Spleen (tissue), 11 donors: ENCODE measurements around the gene FAM3C. TPM values are rescaled to one million over a fixed set of nuclear protein-coding genes. Genes with fewer than 3 reads are reported as not detected.
"Not testable (repeated sequence)": the region's sequence is repeated elsewhere in the genome, so short reads cannot be mapped to it uniquely, and the experiment has no call there.

Experiments
- DNase-seq: peaks from one replicate; pipeline ENCODE4 v3.0.0-alpha.2; 2020
- H3K27ac ChIP-seq, 8 donors: fragments of 200-600 bp; sonication (generic) in 7 of 8; 1 replicate in 4 of 8; 2 replicates in 4 of 8; pipeline versions ENCODE4 v1.5.0 to v1.8.0; 2016 to 2021; ENCODE audit warnings: inconsistent platforms in 4 of 8, mild to moderate bottlenecking in 4 of 8, moderate library complexity in 1 of 8
- H3K27me3 ChIP-seq, 7 donors: fragments of 200-600 bp; sonication (generic) in 6 of 7; replicated peaks in 1 of 7; 1 replicate in 4 of 7; 2 replicates in 3 of 7; pipeline versions ENCODE4 v1.5.0 to v1.8.0; 2016 to 2021; ENCODE audit warnings: inconsistent platforms in 3 of 7, mild to moderate bottlenecking in 1 of 7
- H3K36me3 ChIP-seq, 6 donors: fragments of 200-600 bp; sonication (generic) in 5 of 6; 1 replicate in 4 of 6; 2 replicates in 2 of 6; pipeline versions ENCODE4 v1.5.0 to v1.8.0; 2016 to 2021; ENCODE audit warnings: inconsistent platforms in 2 of 6
- H3K4me1 ChIP-seq, 6 donors: fragments of 200-600 bp; sonication (generic) in 5 of 6; 1 replicate in 3 of 6; 2 replicates in 3 of 6; pipeline versions ENCODE4 v1.5.0 to v1.8.0; 2016 to 2021; ENCODE audit warnings: inconsistent platforms in 3 of 6
- H3K4me3 ChIP-seq, 8 donors: fragments of 200-600 bp; sonication (generic) in 7 of 8; 1 replicate in 4 of 8; 2 replicates in 4 of 8; pipeline versions ENCODE4 v1.5.0 to v1.8.0; 2016 to 2021; ENCODE audit warnings: inconsistent platforms in 4 of 8, mild to moderate bottlenecking in 4 of 8, moderate library complexity in 2 of 8
- H3K9me3 ChIP-seq, 8 donors: fragments of 200-600 bp; sonication (generic) in 7 of 8; 1 replicate in 4 of 8; 2 replicates in 4 of 8; pipeline versions ENCODE4 v1.5.0 to v1.8.0; 2016 to 2021; ENCODE audit warnings: inconsistent platforms in 4 of 8
- POLR2A ChIP-seq, 3 donors: fragments of 450-650 bp; IDR thresholded peaks; one replicate each; pipeline ENCODE4 v1.5.1; 2017; ENCODE audit warnings: antibody characterized with exemption in 3 of 3, mild to moderate bottlenecking in 1 of 3
- POLR2AphosphoS5 ChIP-seq, 3 donors: sonication (generic); formaldehyde crosslinking; IDR thresholded peaks; one replicate each; pipeline ENCODE4 v1.5.1; 2017; ENCODE audit warnings: antibody characterized with exemption in 3 of 3
- WGBS, 5 donors: extraction: QIAGEN DNeasy Blood & Tissue Kit in 3 of 5; methylation state at CpG; one replicate each; pipeline versions ENCODE4 v1.1.5 to v1.1.7; 2013 to 2018; 5-methylcytosine and 5-hydroxymethylcytosine counted together
- intact Hi-C: fragments of 100-400 bp; cut with DNase I; formaldehyde crosslinking; loops from one replicate; pipeline ENCODE4 v1.15.0; 2023; ENCODE audit warnings: low total_unique reads
- polyA plus RNA-seq, 3 donors: library from polyadenylated mRNA; stranded (reverse); fragments of 200-250 nt; gene quantifications; one replicate each; pipeline ENCODE4 v1.2.1, GENCODE V29; 2013
- total RNA-seq, 7 donors: library from RNA; depleted of rRNA in 3 of 7; stranded (reverse); fragments of >200 nt in 3 of 7; fragmentation: NEBNext Ultra II Directional in 4 of 7; extraction: Animal tissue kit (Norgen Biotek cat#: 25700) in 4 of 7; gene quantifications; one replicate each; pipeline versions ENCODE4 v1.1.0 to v1.2.1, GENCODE V29; 2016 to 2021
- TF ChIP-seq, protein P1 (sequence below), 11 experiments: fragments of 200-600 bp in 7 of 11; fragments of 450-650 bp in 4 of 11; sonication (generic) in 4 of 11; IDR thresholded peaks in 8 of 11; conservative IDR thresholded peaks in 3 of 11; 1 replicate in 7 of 11; 2 replicates in 4 of 11; pipeline versions ENCODE4 v1.4.0 to v1.8.0; 2016 to 2021; ENCODE audit warnings: antibody characterized with exemption in 11 of 11, inconsistent platforms in 4 of 11, mild to moderate bottlenecking in 1 of 11
- donor health status: healthy with polysubstance abuse.
- donor health status: DM: no; HTN: no; CAD: no; lungs with moderate emphysema.
- donor health status: DM: no; HTN: no; CAD: no.
- donor health status: Bipolar disorder and iron deficiency.
- donor health status: healthy.
- donor health status: DM: no; HTN: no; CAD: no.
- donor health status: DM: yes; HTN: yes; CAD: no.

Gene FAM3C
- total and polyA plus RNA-seq, 10 donors, result 35.4 to 69.2 (median 54.1) TPM

- TF ChIP-seq POLR2A (IDR thresholded peaks at IDR 0.05) (no peak), POLR2AphosphoS5 (IDR thresholded peaks at IDR 0.05) (no peak)
- TF ChIP-seq, protein P1, sequence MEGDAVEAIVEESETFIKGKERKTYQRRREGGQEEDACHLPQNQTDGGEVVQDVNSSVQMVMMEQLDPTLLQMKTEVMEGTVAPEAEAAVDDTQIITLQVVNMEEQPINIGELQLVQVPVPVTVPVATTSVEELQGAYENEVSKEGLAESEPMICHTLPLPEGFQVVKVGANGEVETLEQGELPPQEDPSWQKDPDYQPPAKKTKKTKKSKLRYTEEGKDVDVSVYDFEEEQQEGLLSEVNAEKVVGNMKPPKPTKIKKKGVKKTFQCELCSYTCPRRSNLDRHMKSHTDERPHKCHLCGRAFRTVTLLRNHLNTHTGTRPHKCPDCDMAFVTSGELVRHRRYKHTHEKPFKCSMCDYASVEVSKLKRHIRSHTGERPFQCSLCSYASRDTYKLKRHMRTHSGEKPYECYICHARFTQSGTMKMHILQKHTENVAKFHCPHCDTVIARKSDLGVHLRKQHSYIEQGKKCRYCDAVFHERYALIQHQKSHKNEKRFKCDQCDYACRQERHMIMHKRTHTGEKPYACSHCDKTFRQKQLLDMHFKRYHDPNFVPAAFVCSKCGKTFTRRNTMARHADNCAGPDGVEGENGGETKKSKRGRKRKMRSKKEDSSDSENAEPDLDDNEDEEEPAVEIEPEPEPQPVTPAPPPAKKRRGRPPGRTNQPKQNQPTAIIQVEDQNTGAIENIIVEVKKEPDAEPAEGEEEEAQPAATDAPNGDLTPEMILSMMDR (IDR thresholded peaks at IDR 0.05 in 8 of 11, conservative IDR thresholded peaks at IDR 0.05 in 3 of 11), result no peak
- 72 to 92% (median 87%) methylated on average over 2 of the region's 2 CpGs for WGBS, 5 donors
- Histone ChIP-seq H3K27ac (no peak overlapping the region), H3K36me3 (no peaks in the 10 kb centered on the region), H3K4me3 (no peak overlapping the region), H3K9me3 (no peaks in the 10 kb centered on the region), H3K27me3 (no peaks in the 10 kb centered on the region), H3K4me1 (peaks cover 7 to 20% (median 13%) of the 10 kb centered on the region in 6 donors)
- no peak for DNase-seq
- intact Hi-C loops, result no loop called here
Observed at GRCh38 chr7:121433775-121434174, 37.7 kb upstream of the FAM3C start.

GRCh38 chr7:121432486-121432885 lies 36.4 kb upstream of the FAM3C start:
- H3K27me3 ChIP-seq, H3K4me1 ChIP-seq, H3K4me3 ChIP-seq, H3K9me3 ChIP-seq, intact Hi-C loops, DNase-seq, H3K36me3 ChIP-seq, H3K27ac ChIP-seq: not testable (repeated sequence)
- 76 to 93% (median 83%) methylated on average over 4 of the region's 4 CpGs for WGBS, 5 donors

DNA sequence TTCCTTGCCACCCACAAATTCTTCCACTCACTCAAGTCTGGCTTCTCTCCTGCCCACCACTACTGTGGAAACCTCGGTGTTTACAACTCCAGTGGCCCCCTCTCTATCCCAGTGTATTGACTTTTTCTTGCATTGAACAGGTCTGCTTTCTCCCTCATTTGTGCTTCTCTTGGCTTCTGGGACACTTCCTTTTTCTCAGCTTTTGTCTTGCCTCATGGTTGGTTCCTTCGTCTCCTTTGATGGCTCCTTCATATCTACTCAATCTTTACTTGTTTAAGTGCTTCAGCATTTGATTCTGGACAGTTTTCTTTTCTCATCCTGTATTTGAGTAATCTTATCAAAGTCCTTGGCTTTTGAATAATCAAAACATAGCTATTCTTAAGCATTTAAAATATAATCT lies 35.9 kb upstream of the FAM3C start:
- H3K36me3 ChIP-seq, result no peaks in the 10 kb centered on the region
- H3K9me3 ChIP-seq, result no peaks in the 10 kb centered on the region
- intact Hi-C loops, result no loop called here
- peaks cover 0 to 2% (median 0%) of the 10 kb centered on the region in 6 donors for H3K4me1 ChIP-seq
- WGBS, 5 donors, result 87 to 93% (median 87%) methylated on average over 2 of the region's 2 CpGs
- no peaks in the 10 kb centered on the region for H3K27me3 ChIP-seq
- H3K27ac ChIP-seq, result no peak overlapping the region
- no peak for DNase-seq
- TF ChIP-seq POLR2A (IDR thresholded peaks at IDR 0.05) (no peak), POLR2AphosphoS5 (IDR thresholded peaks at IDR 0.05) (no peak)
- TF ChIP-seq, protein P1 (IDR thresholded peaks at IDR 0.05 in 8 of 11, conservative IDR thresholded peaks at IDR 0.05 in 3 of 11), result no peak
- no peak overlapping the region for H3K4me3 ChIP-seq

- Histone ChIP-seq H3K36me3 (no peaks in the 10 kb centered on the region), H3K9me3 (no peaks in the 10 kb centered on the region), H3K27me3 (no peaks in the 10 kb centered on the region), H3K4me1 (no peaks in the 10 kb centered on the region), H3K27ac (no peak overlapping the region), H3K4me3 (no peak overlapping the region)
- intact Hi-C loops, result no loop called here
- DNase-seq, result no peak
- 86 to 96% (median 90%) methylated on average over 2 of the region's 2 CpGs for WGBS, 5 donors
- no peak for TF ChIP-seq POLR2AphosphoS5 (IDR thresholded peaks at IDR 0.05)
- TF ChIP-seq, protein P1 (IDR thresholded peaks at IDR 0.05 in 8 of 11, conservative IDR thresholded peaks at IDR 0.05 in 3 of 11), result no peak
- TF ChIP-seq POLR2A (IDR thresholded peaks at IDR 0.05), result no peak
Observed at GRCh38 chr7:121431389-121431995, 35.4 kb upstream of the FAM3C start.

DNA sequence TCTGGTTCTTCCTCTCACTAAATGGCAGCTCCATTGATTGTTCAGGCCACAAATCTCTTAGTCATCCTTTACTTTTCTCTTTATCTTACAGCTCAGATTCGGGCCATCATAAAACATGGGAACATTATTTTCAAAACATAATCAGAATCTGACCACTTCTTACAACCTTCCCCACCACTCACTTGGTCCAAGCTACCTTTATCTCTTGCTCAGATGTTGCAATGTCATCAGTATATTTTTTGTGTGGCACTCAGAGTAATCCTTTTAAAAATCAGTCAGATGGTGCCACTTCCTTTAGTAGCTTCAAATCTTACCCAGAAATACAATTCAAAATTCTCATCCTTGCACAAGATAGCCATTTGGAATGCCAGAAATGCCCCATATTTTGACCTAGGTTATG lies 34.5 kb upstream of the FAM3C start:
- Histone ChIP-seq H3K27me3 (no peaks in the 10 kb centered on the region), H3K4me3 (no peak overlapping the region), H3K27ac (no peak overlapping the region), H3K9me3 (no peaks in the 10 kb centered on the region), H3K36me3 (no peaks in the 10 kb centered on the region), H3K4me1 (no peaks in the 10 kb centered on the region)
- no peak for DNase-seq
- intact Hi-C loops, result no loop called here
- 82 to 98% (median 88%) methylated on average over 1 of the region's 1 CpG for WGBS, 5 donors
- TF ChIP-seq POLR2AphosphoS5 (IDR thresholded peaks at IDR 0.05) (no peak), POLR2A (IDR thresholded peaks at IDR 0.05) (no peak)
- TF ChIP-seq, protein P1 (IDR thresholded peaks at IDR 0.05 in 8 of 11, conservative IDR thresholded peaks at IDR 0.05 in 3 of 11), result no peak
